ELF-1 (cell line): ENCODE results near the gene NCAM1.

Source experiments
- DNase-seq: peaks from one replicate; pipeline ENCODE4 v3.0.0-alpha.2; 2016; ENCODE audit warnings: low read depth, low spot score

Gene NCAM1

DNA sequence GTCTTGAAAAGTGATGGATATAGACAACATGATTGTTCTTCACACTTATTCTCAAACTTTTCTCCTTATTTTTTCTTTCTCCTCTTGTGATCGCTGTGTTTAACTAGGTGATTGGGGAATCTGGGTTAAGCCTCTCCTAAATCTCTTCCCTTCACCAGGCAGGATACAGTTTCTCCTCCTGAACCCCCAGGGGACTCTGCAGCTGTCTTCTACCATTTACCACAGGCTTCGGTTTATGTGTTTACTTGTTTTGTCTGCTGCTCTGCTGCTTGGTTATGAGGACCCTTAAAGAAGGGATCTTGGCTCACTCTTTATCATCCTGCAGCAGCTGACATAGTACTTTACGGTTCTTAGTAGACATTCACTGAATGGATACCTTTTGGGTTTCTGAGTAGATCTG, 124.2 kb downstream of the NCAM1 start:
- no peak for DNase-seq

- no peak for DNase-seq
Measured at GRCh38 chr11:113087706-113088105, 126.5 kb downstream of the NCAM1 start.

DNA sequence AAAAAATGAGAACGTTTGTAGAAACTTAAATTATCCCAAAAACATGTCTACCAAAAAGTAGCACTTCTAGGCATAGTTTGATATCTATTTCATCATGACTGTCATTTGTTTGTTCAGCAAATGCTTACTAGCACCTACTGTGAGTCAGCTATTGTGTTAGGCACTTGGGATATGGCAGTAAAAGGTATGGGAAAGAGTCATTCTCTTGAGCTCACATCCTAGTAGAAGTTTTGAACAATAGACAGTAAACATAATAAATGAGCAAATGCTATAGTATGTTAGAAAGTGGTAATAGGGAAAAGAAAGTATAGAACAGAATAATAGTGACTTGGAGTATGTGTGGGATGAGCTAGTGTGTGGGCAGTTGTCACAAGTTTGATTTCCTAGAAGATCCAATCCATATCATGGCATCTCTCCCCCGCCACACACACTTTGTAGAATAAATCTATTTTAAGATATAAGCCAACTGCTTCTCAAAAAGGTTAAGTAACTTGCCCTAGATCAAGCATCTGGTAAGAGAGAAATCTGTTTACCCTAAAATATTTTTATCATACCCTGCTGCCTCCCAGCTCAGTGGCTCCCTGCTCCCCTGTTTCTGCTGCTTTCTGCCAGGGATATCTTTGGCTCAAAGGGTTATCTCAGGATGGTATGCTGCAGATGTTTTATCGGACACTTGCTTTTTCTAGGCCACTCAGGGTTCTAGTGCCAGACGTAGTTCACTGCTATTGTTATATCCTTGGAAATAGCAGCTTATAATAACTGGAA, 129.7 kb downstream of the NCAM1 start:
- no peak for DNase-seq

DNA sequence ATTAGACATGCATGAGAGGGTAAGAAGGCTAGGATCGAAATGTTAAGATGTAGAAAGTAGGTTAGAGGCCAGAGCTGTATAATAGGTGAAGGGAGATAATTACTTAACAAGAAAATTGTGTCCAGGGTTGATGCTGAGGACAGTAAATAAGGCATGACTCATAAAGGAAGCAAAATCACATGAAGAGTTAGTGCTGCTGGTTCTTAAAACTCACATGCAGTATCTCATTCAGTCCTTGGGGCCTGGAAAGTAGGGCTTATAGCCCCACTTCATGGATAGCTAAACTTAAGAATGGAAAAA, 130.2 kb downstream of the NCAM1 start:
- no peak for DNase-seq

GRCh38 chr11:113096648-113097047, 135.4 kb downstream of the NCAM1 start:
- no peak for DNase-seq

DNA sequence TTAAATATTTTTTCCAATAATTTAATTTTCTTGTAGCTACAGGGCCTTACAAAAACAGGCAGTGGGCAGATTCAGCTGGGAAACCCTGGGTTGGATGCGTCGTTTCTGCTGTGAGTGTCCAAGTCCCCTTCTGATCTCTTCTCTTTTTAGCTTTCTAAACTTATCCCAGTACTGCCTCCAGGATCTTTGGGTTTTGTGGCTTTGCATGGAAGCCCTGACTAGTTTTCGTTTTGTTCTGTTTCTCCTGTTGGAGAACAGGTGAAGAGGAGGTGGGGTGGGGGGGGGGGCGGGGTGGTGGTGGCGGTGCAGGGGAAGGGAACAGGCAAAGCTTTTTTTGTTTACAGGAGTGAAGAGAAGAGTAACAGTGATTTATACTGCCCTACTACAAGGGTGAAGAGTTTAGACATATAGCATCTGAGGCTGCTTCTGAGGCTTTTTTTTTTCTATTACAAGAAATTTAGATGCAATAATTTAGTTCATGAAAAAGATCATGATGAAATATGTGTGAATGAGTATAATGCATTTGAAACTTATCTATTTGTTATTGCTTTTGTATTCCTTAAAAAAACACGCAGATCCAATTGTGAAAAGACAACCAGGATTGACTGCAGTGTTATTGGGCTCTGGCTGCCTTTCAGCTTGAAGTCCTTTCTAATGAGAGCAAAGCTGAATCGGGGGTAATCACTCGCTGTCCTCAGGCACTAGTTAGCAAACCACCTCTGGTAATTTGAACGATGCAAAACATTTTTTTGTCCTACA, 142.9 kb downstream of the NCAM1 start:
- DNase-seq = no peak

GRCh38 chr11:113104691-113105251, 143.6 kb downstream of the NCAM1 start:
- no peak for DNase-seq

DNA sequence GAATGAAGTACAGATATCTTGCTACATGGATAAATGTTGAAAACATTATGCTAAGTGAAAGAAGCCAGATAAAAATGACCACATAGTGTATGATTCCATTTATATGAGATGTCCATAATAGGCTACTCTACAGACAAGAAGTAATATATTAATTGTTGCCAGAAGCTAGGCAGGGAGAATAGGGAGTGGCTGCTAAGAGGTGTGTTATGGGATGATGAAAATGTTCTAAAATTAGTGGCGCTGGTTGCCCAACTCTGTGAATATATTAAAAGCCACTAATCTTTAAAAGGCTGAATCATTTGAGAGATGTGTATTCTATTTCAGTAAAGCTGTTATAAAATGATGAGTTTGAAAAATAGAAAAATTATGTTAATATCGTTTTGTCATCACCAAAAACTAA, 144.4 kb downstream of the NCAM1 start:
- no peak for DNase-seq

DNA sequence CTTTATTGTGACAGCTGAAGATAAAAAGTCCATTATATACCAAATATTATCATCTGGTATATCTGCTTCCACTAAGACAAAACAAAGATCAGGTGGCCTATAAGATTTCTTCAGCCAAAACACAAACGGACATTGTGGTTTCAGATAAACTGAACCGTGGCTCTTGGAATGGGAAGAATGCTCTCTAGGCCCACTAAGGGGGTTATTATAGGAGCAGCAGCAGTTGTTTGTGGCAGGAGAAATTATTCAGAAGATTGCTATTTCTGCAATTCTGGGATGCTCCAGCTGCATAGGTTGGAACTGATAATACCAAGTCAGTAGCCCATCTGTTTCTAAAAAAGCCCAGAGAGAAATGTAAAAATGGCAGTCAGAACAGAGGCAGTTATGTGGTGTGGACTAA, 145.3 kb downstream of the NCAM1 start:
- no peak for DNase-seq

DNA sequence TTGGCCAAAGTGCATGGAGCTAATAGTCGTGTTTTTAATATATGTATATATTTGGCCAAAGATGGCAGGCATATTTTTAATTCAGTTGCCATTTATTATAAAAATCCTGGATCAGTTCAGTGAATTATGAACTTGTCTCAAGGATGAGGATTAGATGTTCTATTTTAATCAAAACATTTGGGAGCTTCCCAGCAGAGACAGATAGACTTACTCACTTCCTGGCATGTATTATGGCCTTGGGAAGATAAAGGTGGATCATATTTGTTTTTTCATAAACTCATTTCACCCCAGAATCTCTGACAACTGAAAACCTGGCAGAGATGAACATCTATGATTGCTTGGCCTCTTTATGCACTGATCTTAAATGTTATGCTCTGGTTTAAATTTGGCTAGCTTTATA, 148.8 kb downstream of the NCAM1 start:
- DNase-seq = no peak

DNA sequence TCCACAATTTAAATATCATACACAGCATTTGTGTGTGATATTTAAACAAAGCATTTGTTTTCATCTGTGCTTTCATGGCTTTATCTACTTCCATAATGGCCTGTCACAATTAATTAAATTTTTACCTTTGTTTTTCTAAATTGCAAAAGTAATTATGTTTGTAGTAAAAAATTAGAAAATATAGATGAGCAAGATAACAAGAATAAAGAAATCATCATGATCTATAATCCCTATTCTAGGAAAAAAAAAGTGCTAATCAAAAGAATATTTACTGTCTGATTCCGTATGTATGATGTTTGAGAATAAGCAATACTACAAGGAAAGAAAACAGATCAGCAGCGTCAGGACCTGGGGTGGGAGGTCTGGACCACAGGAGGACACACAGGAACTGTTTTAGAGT, 149.9 kb downstream of the NCAM1 start:
- no peak for DNase-seq

- DNase-seq = no peak
Measured at GRCh38 chr11:113112307-113112706, 151.1 kb downstream of the NCAM1 start.

- peak; percentile 62 for DNase-seq
Measured at GRCh38 chr11:113113801-113114704, 152.8 kb downstream of the NCAM1 start.

GRCh38 chr11:113114705-113115027, 153.4 kb downstream of the NCAM1 start:
- no peak for DNase-seq

GRCh38 chr11:113118104-113118503, 156.9 kb downstream of the NCAM1 start:
- no peak for DNase-seq

GRCh38 chr11:113119074-113119473, 157.9 kb downstream of the NCAM1 start:
- DNase-seq = no peak

DNA sequence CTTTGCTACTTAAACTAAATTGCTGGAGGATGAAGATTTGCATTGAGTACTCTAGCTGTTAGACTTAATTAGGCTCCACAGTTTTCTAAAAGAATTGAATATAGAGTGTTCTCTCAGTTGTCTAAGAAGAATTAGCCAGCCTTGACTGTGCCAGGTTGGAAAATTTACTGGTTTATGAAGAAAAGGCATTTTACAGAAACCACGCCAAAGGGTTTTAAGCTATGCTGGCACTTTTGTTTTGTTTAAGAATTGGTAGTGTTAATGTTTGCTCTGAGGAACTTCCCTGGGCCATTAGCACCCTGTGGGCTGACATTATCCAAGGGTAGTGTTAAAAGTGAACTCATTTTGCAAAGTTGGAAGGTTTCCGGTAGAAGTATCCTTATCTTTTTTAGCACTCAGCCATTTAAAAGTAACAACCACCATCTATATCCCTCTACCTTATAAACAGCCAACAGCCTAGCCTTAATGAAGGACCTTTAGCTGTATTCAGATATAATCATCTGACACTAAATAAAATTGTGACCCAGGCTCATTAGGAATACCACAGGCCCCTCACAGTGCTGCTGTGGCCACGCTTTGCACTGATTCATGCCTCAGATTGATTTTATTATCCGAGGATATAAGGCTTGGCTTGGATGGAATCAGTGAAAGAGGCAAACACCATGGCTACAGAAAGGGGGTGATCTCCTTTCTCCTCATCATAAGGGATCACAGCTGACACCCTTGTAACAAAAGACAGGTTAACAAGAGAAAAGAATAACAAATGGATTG, 158.9 kb downstream of the NCAM1 start:
- DNase-seq = no peak

DNA sequence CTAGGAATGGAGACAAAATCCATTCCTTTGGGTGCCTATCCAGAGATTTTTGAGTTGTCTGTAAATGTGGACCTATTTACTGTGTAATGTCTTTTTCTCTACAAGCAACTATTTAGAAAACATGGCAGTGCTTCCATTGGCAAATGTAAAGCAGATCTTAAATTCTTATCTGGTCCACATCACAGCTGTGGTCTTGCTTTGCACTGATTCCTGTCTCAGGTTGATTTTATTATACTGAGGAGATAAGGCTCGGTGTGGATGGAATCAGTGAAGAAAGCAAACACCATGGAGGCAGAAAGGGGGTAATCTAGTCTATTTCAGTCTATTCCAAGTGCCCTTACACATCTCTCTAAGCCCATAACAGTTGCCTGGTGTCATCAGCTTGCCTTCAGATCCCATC, 160.5 kb downstream of the NCAM1 start:
- no peak for DNase-seq

DNA sequence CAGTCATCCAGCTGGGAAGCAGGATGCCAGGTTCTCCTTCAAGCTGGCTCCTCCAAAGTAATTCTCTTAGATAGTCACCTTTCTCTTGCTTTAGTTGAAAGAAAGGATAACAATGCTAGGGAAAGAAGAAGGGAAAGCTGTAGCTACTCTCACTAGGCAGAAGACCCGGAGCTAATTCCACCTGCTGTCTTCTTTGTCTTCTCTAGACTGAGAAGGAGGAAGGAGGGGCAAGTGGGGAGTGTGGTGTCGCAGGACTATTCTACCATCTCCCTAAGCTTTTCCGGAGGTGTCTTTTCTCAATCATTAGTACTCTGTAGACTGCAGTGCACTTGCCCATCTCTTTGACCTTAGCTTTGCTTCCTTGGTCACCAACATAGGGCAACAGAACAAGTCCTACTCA, 162.8 kb downstream of the NCAM1 start:
- no peak for DNase-seq

DNA sequence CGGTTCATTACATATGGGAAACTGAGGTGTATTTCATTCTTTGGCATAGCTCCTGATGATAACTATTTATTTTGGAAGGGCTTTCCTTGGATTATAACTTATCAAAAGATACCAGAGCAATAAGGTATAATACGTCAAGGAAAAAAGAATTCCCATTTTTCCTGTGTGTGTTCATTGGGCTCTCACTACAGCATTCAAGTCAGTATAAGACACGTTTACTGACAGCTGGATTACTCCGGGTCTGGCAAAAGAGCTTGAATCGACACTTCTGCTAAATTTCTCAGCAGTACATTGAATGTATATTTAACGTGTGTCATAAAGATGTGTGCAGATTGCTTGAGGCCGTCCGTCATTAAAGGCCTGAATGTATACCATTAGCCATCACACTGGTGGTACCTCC, 163.4 kb downstream of the NCAM1 start:
- DNase-seq = no peak

GRCh38 chr11:113129261-113129992, 168.2 kb downstream of the NCAM1 start:
- no peak for DNase-seq
